HepG2 (cell line): ENCODE measurements around the gene PLEKHA6. TPM values are rescaled to one million over a fixed set of nuclear protein-coding genes. Genes with fewer than 3 reads are reported as not detected.
A peak's percentile ranks its signal among the peaks of the same experiment; 100 is the strongest.

Experiments used
- CHCHD3 ChIP-seq: sonication (generic); formaldehyde crosslinking; IDR thresholded peaks from 2 replicates; pipeline ENCODE4 v1.8.0; 2022; ENCODE audit warnings: mild to moderate bottlenecking, missing genetic modification reagents, moderate library complexity
- ERF ChIP-seq: IDR thresholded peaks from 2 replicates; pipeline ENCODE4 v1.6.1; 2018; ENCODE audit warnings: missing biosample characterization, missing genetic modification reagents
- GLI4 ChIP-seq: sonication (generic); formaldehyde crosslinking; IDR thresholded peaks from 2 replicates; pipeline ENCODE4 v1.5.1; 2020; ENCODE audit warnings: missing genetic modification reagents, mild to moderate bottlenecking, moderate library complexity, borderline replicate concordance
- HDAC1 ChIP-seq: sonication (generic); formaldehyde crosslinking; IDR thresholded peaks from 2 replicates; pipeline ENCODE4 v1.5.1; 2020; ENCODE audit warnings: mild to moderate bottlenecking, missing genetic modification reagents
- SUZ12 ChIP-seq: fragments of 150-350 bp; IDR thresholded peaks from 2 replicates; pipeline ENCODE4 v1.6.1; 2014; ENCODE audit warnings: low read depth, low read length
- ZBTB7A ChIP-seq: sonication (generic); formaldehyde crosslinking; IDR thresholded peaks from 2 replicates; pipeline ENCODE4 v1.8.0; 2022; ENCODE audit warnings: mild to moderate bottlenecking, missing genetic modification reagents
- ZNF3 ChIP-seq: IDR thresholded peaks from 2 replicates; pipeline ENCODE4 v1.7.0; 2017; ENCODE audit warnings: inconsistent platforms
- ZNF337 ChIP-seq: sonication (generic); formaldehyde crosslinking; IDR thresholded peaks from 2 replicates; pipeline ENCODE4 v1.5.1; 2020; ENCODE audit warnings: missing genetic modification reagents, low read depth, mild to moderate bottlenecking, borderline replicate concordance
- ZNF530 ChIP-seq: sonication (generic); formaldehyde crosslinking; IDR thresholded peaks from 2 replicates; pipeline ENCODE4 v1.5.0; 2020; ENCODE audit warnings: low read depth, mild to moderate bottlenecking, missing genetic modification reagents
- ZNF543 ChIP-seq: sonication (generic); formaldehyde crosslinking; IDR thresholded peaks from 2 replicates; pipeline ENCODE4 v1.4.0; 2020; ENCODE audit warnings: mild to moderate bottlenecking, missing genetic modification reagents
- ZNF776 ChIP-seq: sonication (generic); formaldehyde crosslinking; IDR thresholded peaks from 2 replicates; pipeline ENCODE4 v1.4.0; 2020; ENCODE audit warnings: mild to moderate bottlenecking, missing genetic modification reagents
- ZZZ3 ChIP-seq: sonication (generic); formaldehyde crosslinking; IDR thresholded peaks from 2 replicates; pipeline ENCODE4 v1.4.0; 2020; ENCODE audit warnings: missing genetic modification reagents, mild to moderate bottlenecking, borderline replicate concordance
- polyA plus RNA-seq, 8 experiments: library from polyadenylated mRNA; depleted of rRNA in 3 of 8; stranded (reverse) in 7 of 8; unstranded in 1 of 8; fragments of >200 nt; fragmentation: Illumina TruSeq in 4 of 8; extraction: Trizol in 4 of 8; gene quantifications; 2 replicates each; pipeline versions ENCODE4 v1.2.1 to v1.2.3, GENCODE V29; 2011 to 2016; ENCODE audit warnings: low read depth in 4 of 8, missing spikeins in 1 of 8, mixed read lengths in 1 of 8; ENCODE audit not compliant: insufficient read depth in 1 of 8
- total RNA-seq, 5 experiments: library from RNA; depleted of rRNA; stranded (reverse); fragments of >200 nt; fragmentation: Illumina TruSeq; extraction: Trizol; gene quantifications; 2 replicates each; pipeline ENCODE4 v1.2.3, GENCODE V29; 2016; ENCODE audit warnings: low read depth in 1 of 5
- TF ChIP-seq, protein P1 (sequence below): sonication (generic); formaldehyde crosslinking; conservative IDR thresholded peaks from 2 replicates; pipeline ENCODE4 v1.4.0; 2020; ENCODE audit warnings: missing genetic modification reagents
- TF ChIP-seq, protein P2 (sequence below): sonication (generic); formaldehyde crosslinking; IDR thresholded peaks from 2 replicates; pipeline ENCODE4 v1.4.0; 2020; ENCODE audit warnings: missing genetic modification reagents, borderline replicate concordance
- TF ChIP-seq, protein P3 (sequence below): sonication (generic); formaldehyde crosslinking; IDR thresholded peaks from 2 replicates; pipeline ENCODE4 v1.9.0; 2021; ENCODE audit warnings: mild to moderate bottlenecking, missing genetic modification reagents
- TF ChIP-seq, protein P4 (sequence below): sonication (generic); formaldehyde crosslinking; IDR thresholded peaks from 2 replicates; pipeline ENCODE4 v1.9.0; 2021; ENCODE audit warnings: missing genetic modification reagents, mild to moderate bottlenecking, borderline replicate concordance

Gene PLEKHA6
- total and polyA plus RNA-seq, 2 of the 13 experiments (the other 11 are each of a cell fraction or from before 2014, with no cell fraction given) = 5.3 to 11.4 TPM

GRCh38 chr1:204190212-204191211, 169.2 kb downstream of the PLEKHA6 start (continued):
- TF ChIP-seq, protein P1, sequence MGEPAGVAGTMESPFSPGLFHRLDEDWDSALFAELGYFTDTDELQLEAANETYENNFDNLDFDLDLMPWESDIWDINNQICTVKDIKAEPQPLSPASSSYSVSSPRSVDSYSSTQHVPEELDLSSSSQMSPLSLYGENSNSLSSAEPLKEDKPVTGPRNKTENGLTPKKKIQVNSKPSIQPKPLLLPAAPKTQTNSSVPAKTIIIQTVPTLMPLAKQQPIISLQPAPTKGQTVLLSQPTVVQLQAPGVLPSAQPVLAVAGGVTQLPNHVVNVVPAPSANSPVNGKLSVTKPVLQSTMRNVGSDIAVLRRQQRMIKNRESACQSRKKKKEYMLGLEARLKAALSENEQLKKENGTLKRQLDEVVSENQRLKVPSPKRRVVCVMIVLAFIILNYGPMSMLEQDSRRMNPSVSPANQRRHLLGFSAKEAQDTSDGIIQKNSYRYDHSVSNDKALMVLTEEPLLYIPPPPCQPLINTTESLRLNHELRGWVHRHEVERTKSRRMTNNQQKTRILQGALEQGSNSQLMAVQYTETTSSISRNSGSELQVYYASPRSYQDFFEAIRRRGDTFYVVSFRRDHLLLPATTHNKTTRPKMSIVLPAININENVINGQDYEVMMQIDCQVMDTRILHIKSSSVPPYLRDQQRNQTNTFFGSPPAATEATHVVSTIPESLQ (CRISPR knock-in tag) = no peak
- TF ChIP-seq, protein P2, sequence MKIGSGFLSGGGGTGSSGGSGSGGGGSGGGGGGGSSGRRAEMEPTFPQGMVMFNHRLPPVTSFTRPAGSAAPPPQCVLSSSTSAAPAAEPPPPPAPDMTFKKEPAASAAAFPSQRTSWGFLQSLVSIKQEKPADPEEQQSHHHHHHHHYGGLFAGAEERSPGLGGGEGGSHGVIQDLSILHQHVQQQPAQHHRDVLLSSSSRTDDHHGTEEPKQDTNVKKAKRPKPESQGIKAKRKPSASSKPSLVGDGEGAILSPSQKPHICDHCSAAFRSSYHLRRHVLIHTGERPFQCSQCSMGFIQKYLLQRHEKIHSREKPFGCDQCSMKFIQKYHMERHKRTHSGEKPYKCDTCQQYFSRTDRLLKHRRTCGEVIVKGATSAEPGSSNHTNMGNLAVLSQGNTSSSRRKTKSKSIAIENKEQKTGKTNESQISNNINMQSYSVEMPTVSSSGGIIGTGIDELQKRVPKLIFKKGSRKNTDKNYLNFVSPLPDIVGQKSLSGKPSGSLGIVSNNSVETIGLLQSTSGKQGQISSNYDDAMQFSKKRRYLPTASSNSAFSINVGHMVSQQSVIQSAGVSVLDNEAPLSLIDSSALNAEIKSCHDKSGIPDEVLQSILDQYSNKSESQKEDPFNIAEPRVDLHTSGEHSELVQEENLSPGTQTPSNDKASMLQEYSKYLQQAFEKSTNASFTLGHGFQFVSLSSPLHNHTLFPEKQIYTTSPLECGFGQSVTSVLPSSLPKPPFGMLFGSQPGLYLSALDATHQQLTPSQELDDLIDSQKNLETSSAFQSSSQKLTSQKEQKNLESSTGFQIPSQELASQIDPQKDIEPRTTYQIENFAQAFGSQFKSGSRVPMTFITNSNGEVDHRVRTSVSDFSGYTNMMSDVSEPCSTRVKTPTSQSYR (CRISPR knock-in tag) = no peak
- TF ChIP-seq, protein P3, sequence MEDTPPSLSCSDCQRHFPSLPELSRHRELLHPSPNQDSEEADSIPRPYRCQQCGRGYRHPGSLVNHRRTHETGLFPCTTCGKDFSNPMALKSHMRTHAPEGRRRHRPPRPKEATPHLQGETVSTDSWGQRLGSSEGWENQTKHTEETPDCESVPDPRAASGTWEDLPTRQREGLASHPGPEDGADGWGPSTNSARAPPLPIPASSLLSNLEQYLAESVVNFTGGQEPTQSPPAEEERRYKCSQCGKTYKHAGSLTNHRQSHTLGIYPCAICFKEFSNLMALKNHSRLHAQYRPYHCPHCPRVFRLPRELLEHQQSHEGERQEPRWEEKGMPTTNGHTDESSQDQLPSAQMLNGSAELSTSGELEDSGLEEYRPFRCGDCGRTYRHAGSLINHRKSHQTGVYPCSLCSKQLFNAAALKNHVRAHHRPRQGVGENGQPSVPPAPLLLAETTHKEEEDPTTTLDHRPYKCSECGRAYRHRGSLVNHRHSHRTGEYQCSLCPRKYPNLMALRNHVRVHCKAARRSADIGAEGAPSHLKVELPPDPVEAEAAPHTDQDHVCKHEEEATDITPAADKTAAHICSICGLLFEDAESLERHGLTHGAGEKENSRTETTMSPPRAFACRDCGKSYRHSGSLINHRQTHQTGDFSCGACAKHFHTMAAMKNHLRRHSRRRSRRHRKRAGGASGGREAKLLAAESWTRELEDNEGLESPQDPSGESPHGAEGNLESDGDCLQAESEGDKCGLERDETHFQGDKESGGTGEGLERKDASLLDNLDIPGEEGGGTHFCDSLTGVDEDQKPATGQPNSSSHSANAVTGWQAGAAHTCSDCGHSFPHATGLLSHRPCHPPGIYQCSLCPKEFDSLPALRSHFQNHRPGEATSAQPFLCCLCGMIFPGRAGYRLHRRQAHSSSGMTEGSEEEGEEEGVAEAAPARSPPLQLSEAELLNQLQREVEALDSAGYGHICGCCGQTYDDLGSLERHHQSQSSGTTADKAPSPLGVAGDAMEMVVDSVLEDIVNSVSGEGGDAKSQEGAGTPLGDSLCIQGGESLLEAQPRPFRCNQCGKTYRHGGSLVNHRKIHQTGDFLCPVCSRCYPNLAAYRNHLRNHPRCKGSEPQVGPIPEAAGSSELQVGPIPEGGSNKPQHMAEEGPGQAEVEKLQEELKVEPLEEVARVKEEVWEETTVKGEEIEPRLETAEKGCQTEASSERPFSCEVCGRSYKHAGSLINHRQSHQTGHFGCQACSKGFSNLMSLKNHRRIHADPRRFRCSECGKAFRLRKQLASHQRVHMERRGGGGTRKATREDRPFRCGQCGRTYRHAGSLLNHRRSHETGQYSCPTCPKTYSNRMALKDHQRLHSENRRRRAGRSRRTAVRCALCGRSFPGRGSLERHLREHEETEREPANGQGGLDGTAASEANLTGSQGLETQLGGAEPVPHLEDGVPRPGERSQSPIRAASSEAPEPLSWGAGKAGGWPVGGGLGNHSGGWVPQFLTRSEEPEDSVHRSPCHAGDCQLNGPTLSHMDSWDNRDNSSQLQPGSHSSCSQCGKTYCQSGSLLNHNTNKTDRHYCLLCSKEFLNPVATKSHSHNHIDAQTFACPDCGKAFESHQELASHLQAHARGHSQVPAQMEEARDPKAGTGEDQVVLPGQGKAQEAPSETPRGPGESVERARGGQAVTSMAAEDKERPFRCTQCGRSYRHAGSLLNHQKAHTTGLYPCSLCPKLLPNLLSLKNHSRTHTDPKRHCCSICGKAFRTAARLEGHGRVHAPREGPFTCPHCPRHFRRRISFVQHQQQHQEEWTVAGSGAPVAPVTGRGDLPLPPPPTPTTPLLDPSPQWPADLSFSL (CRISPR knock-in tag) = no peak
- no peak for TF ChIP-seq ZNF776 (CRISPR knock-in tag)
- TF ChIP-seq ZBTB7A (CRISPR knock-in tag) = no peak
- TF ChIP-seq ZNF337 (CRISPR knock-in tag) = no peak
- no peak for TF ChIP-seq CHCHD3 (CRISPR knock-in tag)
- 0 out of 2 replicates have a peak, but pooled peaks have one; percentile 26 for TF ChIP-seq HDAC1 (CRISPR knock-in tag)
- TF ChIP-seq GLI4 (CRISPR knock-in tag) = no peak
- TF ChIP-seq ZZZ3 (CRISPR knock-in tag) = no peak
- TF ChIP-seq, protein P4, sequence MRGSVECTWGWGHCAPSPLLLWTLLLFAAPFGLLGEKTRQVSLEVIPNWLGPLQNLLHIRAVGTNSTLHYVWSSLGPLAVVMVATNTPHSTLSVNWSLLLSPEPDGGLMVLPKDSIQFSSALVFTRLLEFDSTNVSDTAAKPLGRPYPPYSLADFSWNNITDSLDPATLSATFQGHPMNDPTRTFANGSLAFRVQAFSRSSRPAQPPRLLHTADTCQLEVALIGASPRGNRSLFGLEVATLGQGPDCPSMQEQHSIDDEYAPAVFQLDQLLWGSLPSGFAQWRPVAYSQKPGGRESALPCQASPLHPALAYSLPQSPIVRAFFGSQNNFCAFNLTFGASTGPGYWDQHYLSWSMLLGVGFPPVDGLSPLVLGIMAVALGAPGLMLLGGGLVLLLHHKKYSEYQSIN (CRISPR knock-in tag) = no peak
- no peak for TF ChIP-seq SUZ12
- TF ChIP-seq ZNF530 (CRISPR knock-in tag) = no peak
- no peak for TF ChIP-seq ZNF543 (CRISPR knock-in tag)
- no peak for TF ChIP-seq ERF (CRISPR knock-in tag)
- no peak for TF ChIP-seq ZNF3
